SK-MEL-5 (cell line): ENCODE measurements around the gene MFAP5. TPM values are rescaled to one million over a fixed set of nuclear protein-coding genes. Genes with fewer than 3 reads are reported as not detected.

Experiments
- DNase-seq: peaks from one replicate; pipeline ENCODE4 v3.0.0-alpha.2; 2016; ENCODE audit warnings: low read depth, low spot score
- in situ Hi-C: cut with HindIII; loops from 2 replicates; pipeline ENCODE4 v1.10.0; 2016; ENCODE audit warnings: low sequenced_read_pairs, high pct_unique_total_duplicates, low pct_unique_long_range_greater_than_20kb
- total RNA-seq: library from RNA; depleted of rRNA; stranded (reverse); fragments of >200 nt; shearing (Covaris generic); gene quantifications from 2 replicates; pipeline ENCODE4 v1.2.3, GENCODE V29; 2014

MFAP5 gene
- total RNA-seq, 1 experiment from 2014 or later = not detected

GRCh38 chr12:8680533-8680932, 17.9 kb upstream of the MFAP5 start:
- in situ Hi-C loops = no loop called here
- no peak for DNase-seq

- DNase-seq = no peak
- in situ Hi-C loops = no loop called here
Observed at GRCh38 chr12:8678661-8679111, 16.1 kb upstream of the MFAP5 start.

- no peak for DNase-seq
- in situ Hi-C loops = no loop called here
Observed at GRCh38 chr12:8677362-8677761, 14.7 kb upstream of the MFAP5 start.

- DNase-seq = no peak
- in situ Hi-C loops = no loop called here
Observed at GRCh38 chr12:8676651-8677050, 14.0 kb upstream of the MFAP5 start.

- no peak for DNase-seq
- in situ Hi-C loops = no loop called here
Observed at GRCh38 chr12:8675591-8676036, 13.0 kb upstream of the MFAP5 start.

- no peak for DNase-seq
- in situ Hi-C loops = no loop called here
Observed at GRCh38 chr12:8672381-8672780, 9.8 kb upstream of the MFAP5 start.

GRCh38 chr12:8668441-8668840, 5.8 kb upstream of the MFAP5 start:
- DNase-seq = no peak
- in situ Hi-C loops = no loop called here

GRCh38 chr12:8667270-8667669, 4.6 kb upstream of the MFAP5 start:
- in situ Hi-C loops = no loop called here
- no peak for DNase-seq

- in situ Hi-C loops = no loop called here
- no peak for DNase-seq
Observed at GRCh38 chr12:8665759-8666158, 3.1 kb upstream of the MFAP5 start.

- no peak for DNase-seq
Observed at GRCh38 chr12:8664228-8664913, 1.7 kb upstream of the MFAP5 start.

GRCh38 chr12:8661751-8662150, 875 bp downstream of the MFAP5 start:
- no peak for DNase-seq
- in situ Hi-C loops = no loop called here

More at GRCh38 chr12:8664228-8664913, 1.7 kb upstream of the MFAP5 start:
- in situ Hi-C loops = no loop called here

GRCh38 chr12:8661016-8661415, 1.6 kb downstream of the MFAP5 start:
- in situ Hi-C loops = no loop called here
- no peak for DNase-seq

- in situ Hi-C loops = no loop called here
Observed at GRCh38 chr12:8658346-8658745, 4.3 kb downstream of the MFAP5 start.

GRCh38 chr12:8655421-8655820, 7.2 kb downstream of the MFAP5 start:
- DNase-seq = no peak
- in situ Hi-C loops = no loop called here

More at GRCh38 chr12:8658346-8658745, 4.3 kb downstream of the MFAP5 start:
- DNase-seq = no peak

GRCh38 chr12:8648576-8649205, 13.9 kb downstream of the MFAP5 start:
- in situ Hi-C loops = no loop called here
- DNase-seq = no peak

- in situ Hi-C loops = no loop called here
- DNase-seq = no peak
Observed at GRCh38 chr12:8647968-8648367, 14.7 kb downstream of the MFAP5 start.

- in situ Hi-C loops = no loop called here
- DNase-seq = no peak
Observed at GRCh38 chr12:8644345-8645248, 18.0 kb downstream of the MFAP5 start.

GRCh38 chr12:8642775-8643174, 19.9 kb downstream of the MFAP5 start:
- in situ Hi-C loops = no loop called here
- no peak for DNase-seq
